Activated naive CD8-positive, alpha-beta T cell treated with anti-CD3 and anti-CD28 coated beads, Interleukin-2, amount 50 U/mL, for 24 hours (primary cell): ENCODE measurements around the gene FAM83E.

Experiments used
- ATAC-seq: fragments of 150-1000 bp; cut with Tn5 transposase; one replicate; pipeline ENCODE4 v1.10.0; 2021
- DNase-seq: peaks from one replicate; pipeline ENCODE4 v3.0.0; 2021
- H3K27ac Mint-ChIP-seq: one replicate; pipeline ENCODE4 v1.8.0; 2021; ENCODE audit warnings: mild to moderate bottlenecking, mixed read lengths
- H3K27me3 Mint-ChIP-seq: one replicate; pipeline ENCODE4 v1.8.0; 2021; ENCODE audit warnings: mixed read lengths
- H3K36me3 Mint-ChIP-seq: one replicate; pipeline ENCODE4 v1.8.0; 2021; ENCODE audit warnings: low read depth, mixed read lengths
- H3K4me1 Mint-ChIP-seq: one replicate; pipeline ENCODE4 v1.8.0; 2021; ENCODE audit warnings: mixed read lengths
- H3K4me3 Mint-ChIP-seq: one replicate; pipeline ENCODE4 v1.8.0; 2021; ENCODE audit warnings: mild to moderate bottlenecking, moderate library complexity, mixed read lengths
- H3K9me3 Mint-ChIP-seq: one replicate; pipeline ENCODE4 v1.8.0; 2021; ENCODE audit warnings: mixed read lengths

The FAM83E gene

DNA sequence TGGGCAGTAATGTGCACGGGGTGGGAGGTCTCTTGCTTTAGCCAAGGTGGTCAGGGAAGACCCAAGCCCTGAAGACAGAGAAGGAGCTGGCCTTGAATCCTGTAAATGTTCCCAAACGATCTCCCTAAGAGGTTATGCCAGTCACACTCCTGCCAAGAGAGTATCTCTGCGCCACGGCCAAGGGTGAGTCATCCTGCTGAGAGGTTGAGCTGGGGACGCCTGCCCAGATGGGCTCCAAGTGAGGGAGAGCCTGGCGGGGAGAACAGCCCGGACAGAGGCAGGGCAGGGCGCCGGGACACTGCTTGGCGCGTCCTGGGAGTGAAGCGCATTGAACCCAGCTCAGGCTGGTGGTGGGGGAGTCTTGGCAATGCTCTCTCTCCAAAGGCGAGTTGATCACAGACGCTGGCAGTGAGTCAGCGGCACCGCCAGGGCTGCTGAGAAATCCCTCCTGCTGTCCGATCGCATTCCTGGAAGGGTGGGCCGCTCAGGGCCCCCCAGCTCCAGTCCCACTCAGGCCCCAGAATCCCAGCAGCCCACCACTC is 46.5 kb downstream of the FAM83E start:
- Mint-ChIP-seq H3K4me3 (no peak overlapping the region), H3K27ac (no peak overlapping the region), H3K4me1 (no peaks in the 10 kb centered on the region), H3K27me3 (peaks cover 11% of the 10 kb centered on the region), H3K9me3 (no peaks in the 10 kb centered on the region), H3K36me3 (no peaks in the 10 kb centered on the region)
- no peak for ATAC-seq
- no peak for DNase-seq

DNA sequence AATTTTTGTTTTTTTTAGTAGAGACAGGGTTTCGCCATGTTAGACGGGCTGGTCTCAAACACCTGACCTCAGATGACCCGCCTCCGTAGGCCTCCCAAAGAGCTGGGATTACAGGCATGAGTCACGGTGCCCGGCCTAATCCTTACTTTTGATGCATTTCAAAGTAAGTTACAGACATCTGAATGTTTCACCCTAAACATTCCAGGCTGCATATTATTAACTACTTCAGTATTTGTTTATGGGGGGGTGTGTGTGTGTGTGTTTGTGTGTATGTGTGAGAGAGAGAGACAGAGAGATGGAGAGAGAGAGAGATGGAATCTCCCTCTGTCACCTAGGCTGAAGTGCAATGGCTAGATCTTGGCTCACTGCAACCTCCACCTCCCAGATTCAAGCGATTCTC is 49.8 kb downstream of the FAM83E start:
- H3K4me3 Mint-ChIP-seq: no peak overlapping the region
- DNase-seq (no peak), ATAC-seq (no peak)
- no peaks in the 10 kb centered on the region for H3K36me3 Mint-ChIP-seq
- H3K9me3 Mint-ChIP-seq: no peaks in the 10 kb centered on the region
- H3K27me3 Mint-ChIP-seq: peaks cover 8% of the 10 kb centered on the region
- H3K4me1 Mint-ChIP-seq: no peaks in the 10 kb centered on the region
- no peak overlapping the region for H3K27ac Mint-ChIP-seq
